Measurements from ENCODE around the gene USP40.

GRCh38 chr2:233556881-233557736 lies 9.5 kb downstream of the USP40 start:
- TF ChIP-seq CTCF (IDR thresholded peaks at IDR 0.05; ENCODE audit: low read depth, low read length) (no peak), POLR2A (IDR thresholded peaks at IDR 0.05; ENCODE audit: extremely low read depth, insufficient read length) (no peak), MYC (IDR thresholded peaks at IDR 0.05; ENCODE audit: low read depth, low read length) (no peak)

Measured in NB4 (cell line).